ENCODE measurements around the gene TCP1. TPM values are rescaled to one million over a fixed set of nuclear protein-coding genes. Genes with fewer than 3 reads are reported as not detected.

TCP1 gene
- total and polyA plus RNA-seq, 2 of the 13 experiments (the other 11 are each of a cell fraction or from before 2014, with no cell fraction given), result 116 to 553 TPM

- no peak for TF ChIP-seq ATF2 (CRISPR knock-in tag; IDR thresholded peaks at IDR 0.05)
- TF ChIP-seq TFDP2 (CRISPR knock-in tag; IDR thresholded peaks at IDR 0.05), result no peak
- TF ChIP-seq MIER3 (CRISPR knock-in tag; IDR thresholded peaks at IDR 0.05; ENCODE audit: borderline replicate concordance), result no peak
- TF ChIP-seq KDM1A (CRISPR knock-in tag; IDR thresholded peaks at IDR 0.05), result no peak
- TF ChIP-seq ZNF550 (CRISPR knock-in tag; IDR thresholded peaks at IDR 0.05; ENCODE audit: borderline replicate concordance), result 0 out of 2 replicates have a peak, but pooled peaks have one; percentile 5
- TF ChIP-seq NKX3-1 (CRISPR knock-in tag; IDR thresholded peaks at IDR 0.05), result no peak
- 0 out of 2 replicates have a peak, but pooled peaks have one; percentile 12 for TF ChIP-seq TARDBP (CRISPR knock-in tag; IDR thresholded peaks at IDR 0.05)
- TF ChIP-seq ADNP (CRISPR knock-in tag; IDR thresholded peaks at IDR 0.05), result no peak
- TF ChIP-seq ZNF232 (CRISPR knock-in tag; IDR thresholded peaks at IDR 0.05; ENCODE audit: borderline replicate concordance), result no peak
- TF ChIP-seq DRAP1 (CRISPR knock-in tag; IDR thresholded peaks at IDR 0.05), result peak; percentile 94
- 0 out of 2 replicates have a peak, but pooled peaks have one; percentile 15 for TF ChIP-seq ZSCAN9 (CRISPR knock-in tag; IDR thresholded peaks at IDR 0.05; ENCODE audit: borderline replicate concordance)
- TF ChIP-seq SNAPC5 (CRISPR knock-in tag; IDR thresholded peaks at IDR 0.05; ENCODE audit: borderline replicate concordance), result no peak
- TF ChIP-seq ZNF777 (CRISPR knock-in tag; IDR thresholded peaks at IDR 0.05), result peak; percentile 86
- no peak for TF ChIP-seq LBX2 (CRISPR knock-in tag; IDR thresholded peaks at IDR 0.05; ENCODE audit: borderline replicate concordance)
- peak; percentile 65 for TF ChIP-seq KDM5A (IDR thresholded peaks at IDR 0.05; ENCODE audit: borderline replicate concordance, low read length)
- TF ChIP-seq SIN3B (IDR thresholded peaks at IDR 0.05; ENCODE audit: low read length), result no peak
- no peak for TF ChIP-seq ZNF24 (IDR thresholded peaks at IDR 0.05)
- TF ChIP-seq ZNF281 (CRISPR knock-in tag; IDR thresholded peaks at IDR 0.05; ENCODE audit: borderline replicate concordance), result no peak
- no peak for TF ChIP-seq SMAD9 (CRISPR knock-in tag; IDR thresholded peaks at IDR 0.05)
- no peak for TF ChIP-seq CSRNP2 (CRISPR knock-in tag; conservative IDR thresholded peaks at IDR 0.05; ENCODE audit: low read depth)
- TF ChIP-seq ZSCAN25 (CRISPR knock-in tag; IDR thresholded peaks at IDR 0.05), result no peak
Measured at GRCh38 chr6:159790149-159790955, 950 bp upstream of the TCP1 start, which contains the start of gene MRPL18 (continued).

All from HepG2 (cell line).